Activated naive CD4-positive, alpha-beta T cell treated with anti-CD3 and anti-CD28 coated beads for 36 hours (primary cell): ENCODE data around the gene CDC14A. TPM values are rescaled to one million over a fixed set of nuclear protein-coding genes. Genes with fewer than 3 reads are reported as not detected.

Experiments
- CTCF ChIA-PET: fragments of 350-600 bp; sonication (Branson Sonifier 250); formaldehyde crosslinking; loops from one replicate; lab custom pipeline; 2021; ENCODE audit warnings: antibody characterized with exemption; lab: Charles Lee
- DNase-seq: peaks from one replicate; pipeline ENCODE4 v3.0.0-alpha.2; 2020
- H3K27ac Mint-ChIP-seq: one replicate; pipeline ENCODE4 v1.8.0; 2021; ENCODE audit warnings: mild to moderate bottlenecking, mixed read lengths
- H3K27me3 Mint-ChIP-seq: one replicate; pipeline ENCODE4 v1.8.0; 2021; ENCODE audit warnings: low read depth, mixed read lengths
- H3K36me3 Mint-ChIP-seq: one replicate; pipeline ENCODE4 v1.8.0; 2021; ENCODE audit warnings: low read depth, mixed read lengths
- H3K4me1 Mint-ChIP-seq: one replicate; pipeline ENCODE4 v1.8.0; 2021; ENCODE audit warnings: low read depth, mixed read lengths
- H3K4me3 Mint-ChIP-seq: one replicate; pipeline ENCODE4 v1.8.0; 2021; ENCODE audit warnings: mild to moderate bottlenecking, moderate library complexity, mixed read lengths
- H3K9me3 Mint-ChIP-seq: one replicate; pipeline ENCODE4 v1.8.0; 2021; ENCODE audit warnings: mixed read lengths
- intact Hi-C: fragments of 100-400 bp; cut with micrococcal nuclease; formaldehyde crosslinking; loops from one replicate; pipeline ENCODE4 v1.15.1; 2023
- total RNA-seq, 2 experiments: library from RNA; stranded (reverse); gene quantifications; one replicate each; pipeline ENCODE4 v1.2.3, GENCODE V29; 2021

CDC14A gene
- total RNA-seq, 2 experiments from 2014 or later: 10.1 to 13.1 TPM

DNA sequence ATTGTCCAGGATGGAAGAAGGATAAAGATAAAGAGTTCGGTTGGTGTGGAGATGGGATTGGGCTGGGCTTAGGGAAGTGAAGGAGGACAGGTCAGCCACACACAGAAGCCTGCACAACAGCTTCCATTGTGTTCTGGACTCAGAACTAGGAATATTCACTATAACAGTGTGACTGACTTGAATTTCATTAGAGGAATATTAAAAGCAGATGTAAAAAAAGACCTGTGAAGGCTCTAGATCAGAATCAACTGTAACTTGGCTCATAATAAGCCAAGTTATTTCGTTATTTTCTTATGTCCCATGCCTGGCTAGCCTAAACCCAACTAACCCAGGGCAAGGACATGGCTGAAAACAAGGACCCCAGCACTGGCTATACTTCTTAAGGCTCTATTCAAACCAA is 129.0 kb downstream of the CDC14A start:
- Mint-ChIP-seq H3K27me3 (no peaks in the 10 kb centered on the region), H3K4me3 (no peak overlapping the region), H3K9me3 (no peaks in the 10 kb centered on the region), H3K4me1 (peaks cover 3% of the 10 kb centered on the region), H3K27ac (no peak overlapping the region), H3K36me3 (peaks cover 15% of the 10 kb centered on the region)
- intact Hi-C loops: no loop called here
- CTCF ChIA-PET: interaction anchor here (0.6 to 1.5 kb wide), 3 partner anchors 25 to 61 kb away, joined by 3 to 5 read pairs (median 4); no protein-coding TSS in a partner anchor
- no peak for DNase-seq

DNA sequence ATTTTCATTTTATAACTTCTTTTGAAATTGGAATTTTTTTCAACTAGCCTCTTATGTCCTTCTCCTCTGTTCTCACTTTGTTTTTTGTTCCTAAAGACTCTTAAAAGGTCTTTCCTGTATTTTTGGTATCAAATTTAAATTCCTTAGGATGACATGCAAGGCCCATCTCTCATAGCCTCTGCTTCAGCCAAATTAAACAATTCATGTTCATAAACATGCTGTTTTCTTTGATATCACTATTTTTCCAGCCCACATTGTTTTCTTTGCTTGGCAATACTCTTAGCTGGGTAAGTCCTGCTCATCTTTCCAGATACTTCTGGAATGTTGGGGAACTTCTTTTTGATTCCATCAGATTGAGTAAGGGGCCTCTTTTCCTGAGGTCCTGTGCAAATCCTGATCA is 129.9 kb downstream of the CDC14A start:
- H3K4me3 Mint-ChIP-seq: no peak overlapping the region
- H3K27ac Mint-ChIP-seq: no peak overlapping the region
- H3K27me3 Mint-ChIP-seq: no peaks in the 10 kb centered on the region
- H3K9me3 Mint-ChIP-seq: no peaks in the 10 kb centered on the region
- intact Hi-C loops: no loop called here
- no peak for DNase-seq
- CTCF ChIA-PET: interaction anchor here (1.5 kb wide), 1 partner anchor 27 kb away, joined by 4 read pairs; no protein-coding TSS in a partner anchor
- H3K4me1 Mint-ChIP-seq: peaks cover 3% of the 10 kb centered on the region
- H3K36me3 Mint-ChIP-seq: peaks cover 15% of the 10 kb centered on the region

DNA sequence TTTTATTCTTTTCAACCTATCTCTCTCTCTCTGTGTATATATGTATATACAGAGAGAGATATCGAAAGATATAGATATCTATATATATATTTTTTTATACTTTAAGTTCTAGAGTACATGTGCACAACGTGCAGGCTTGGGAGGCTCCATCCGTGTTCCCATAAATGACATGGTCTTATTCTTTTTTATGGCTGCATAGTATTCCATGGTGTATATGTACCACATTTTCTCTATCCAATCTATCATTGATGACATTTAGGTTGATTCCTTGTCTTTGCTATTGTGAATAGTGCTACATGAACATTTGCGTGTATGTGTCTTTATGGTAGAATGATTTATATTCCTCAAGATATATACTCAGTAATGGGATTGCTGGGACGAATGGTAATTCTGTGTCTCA is 130.4 kb downstream of the CDC14A start:
- CTCF ChIA-PET: interaction anchor here (1.5 kb wide), 1 partner anchor 27 kb away, joined by 4 read pairs; no protein-coding TSS in a partner anchor
- no peak for DNase-seq
- peaks cover 13% of the 10 kb centered on the region for H3K36me3 Mint-ChIP-seq
- H3K27me3 Mint-ChIP-seq: no peaks in the 10 kb centered on the region
- no peaks in the 10 kb centered on the region for H3K4me1 Mint-ChIP-seq
- intact Hi-C loops: no loop called here
- no peaks in the 10 kb centered on the region for H3K9me3 Mint-ChIP-seq
- H3K27ac Mint-ChIP-seq: no peak overlapping the region
- no peak overlapping the region for H3K4me3 Mint-ChIP-seq

DNA sequence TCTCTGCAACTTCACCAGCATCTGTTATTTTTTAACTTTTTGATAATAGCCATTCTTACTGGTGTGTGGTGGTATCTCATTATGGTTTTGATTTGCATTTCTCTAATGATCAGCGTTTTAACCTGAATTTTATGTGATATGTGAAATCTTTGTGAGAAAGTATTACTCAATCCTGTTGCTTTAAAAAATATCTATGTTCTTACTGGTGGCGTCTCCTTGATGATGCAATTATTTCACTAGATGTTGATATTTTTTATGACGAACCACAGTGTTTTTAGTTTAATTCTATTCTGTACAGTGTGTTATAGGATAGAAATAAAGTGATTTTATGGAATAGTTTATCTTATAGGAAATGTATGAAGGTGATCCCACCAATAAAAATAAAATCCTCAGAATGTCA is 130.9 kb downstream of the CDC14A start:
- no peak overlapping the region for H3K4me3 Mint-ChIP-seq
- CTCF ChIA-PET: no interaction called here
- H3K36me3 Mint-ChIP-seq: peaks cover 13% of the 10 kb centered on the region
- no peaks in the 10 kb centered on the region for H3K27me3 Mint-ChIP-seq
- DNase-seq: no peak
- H3K4me1 Mint-ChIP-seq: no peaks in the 10 kb centered on the region
- H3K9me3 Mint-ChIP-seq: no peaks in the 10 kb centered on the region
- intact Hi-C loops: no loop called here
- H3K27ac Mint-ChIP-seq: no peak overlapping the region

DNA sequence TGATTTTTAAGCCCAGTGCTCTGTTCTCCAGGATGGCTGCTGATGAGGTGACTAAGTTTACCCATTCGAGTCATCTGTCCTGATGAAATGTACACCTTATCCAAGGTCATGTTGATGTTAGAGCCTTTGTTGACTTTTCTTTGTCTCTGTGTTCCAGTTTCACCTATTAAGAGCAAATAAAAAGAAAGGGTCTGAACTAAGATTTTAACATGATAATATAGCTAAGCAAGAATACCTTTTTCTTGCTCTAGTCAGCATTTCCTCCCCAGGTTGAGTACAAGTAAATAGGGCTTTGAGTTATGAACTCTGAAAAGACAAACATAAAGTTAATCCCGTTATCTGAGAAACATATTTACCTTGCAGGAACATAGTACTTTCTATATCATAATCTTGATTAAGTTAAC is 133.6 kb downstream of the CDC14A start:
- CTCF ChIA-PET: no interaction called here
- intact Hi-C loops: no loop called here
- Mint-ChIP-seq H3K4me1 (no peaks in the 10 kb centered on the region), H3K27ac (no peak overlapping the region), H3K36me3 (peaks cover 11% of the 10 kb centered on the region), H3K4me3 (no peak overlapping the region), H3K27me3 (no peaks in the 10 kb centered on the region), H3K9me3 (no peaks in the 10 kb centered on the region)
- no peak for DNase-seq

DNA sequence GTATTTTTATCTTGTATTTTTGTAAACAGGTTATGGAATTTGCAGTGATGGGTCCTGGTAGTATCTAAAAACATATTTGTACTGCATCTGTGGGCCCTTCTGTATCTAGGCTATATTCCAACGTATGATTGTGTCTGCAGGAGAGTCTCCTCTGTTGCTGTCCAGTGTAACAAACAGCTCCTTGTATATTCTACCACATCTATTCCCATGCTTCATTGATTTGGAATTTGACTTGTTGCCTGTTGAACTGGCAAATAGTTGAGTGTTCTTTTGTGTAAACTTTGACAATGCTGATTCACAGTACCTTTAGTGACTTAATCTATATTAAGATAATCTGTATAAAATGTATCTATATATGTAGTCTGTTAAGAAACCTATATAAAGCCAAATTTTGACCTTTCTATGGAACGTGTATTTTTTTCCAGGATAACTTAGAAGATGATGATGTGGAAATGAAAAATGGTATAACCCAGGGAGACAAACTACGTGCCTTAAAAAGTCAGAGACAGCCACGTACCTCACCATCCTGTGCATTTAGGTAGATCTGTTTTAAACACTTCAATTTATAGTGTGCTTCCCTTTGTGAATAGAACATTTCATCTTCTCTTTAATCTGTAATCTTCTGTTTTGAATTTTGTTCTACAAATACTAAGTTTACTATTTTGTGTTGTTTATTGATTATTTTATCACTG is 142.2 kb downstream of the CDC14A start:
- Mint-ChIP-seq H3K4me1 (no peaks in the 10 kb centered on the region), H3K27ac (no peak overlapping the region), H3K4me3 (no peak overlapping the region), H3K9me3 (no peaks in the 10 kb centered on the region), H3K36me3 (peaks cover 16% of the 10 kb centered on the region), H3K27me3 (no peaks in the 10 kb centered on the region)
- no peak for DNase-seq
- intact Hi-C loops: no loop called here
- CTCF ChIA-PET: interaction anchor here (1.0 kb wide), 1 partner anchor 23 kb away, joined by 3 read pairs; no protein-coding TSS in a partner anchor

DNA sequence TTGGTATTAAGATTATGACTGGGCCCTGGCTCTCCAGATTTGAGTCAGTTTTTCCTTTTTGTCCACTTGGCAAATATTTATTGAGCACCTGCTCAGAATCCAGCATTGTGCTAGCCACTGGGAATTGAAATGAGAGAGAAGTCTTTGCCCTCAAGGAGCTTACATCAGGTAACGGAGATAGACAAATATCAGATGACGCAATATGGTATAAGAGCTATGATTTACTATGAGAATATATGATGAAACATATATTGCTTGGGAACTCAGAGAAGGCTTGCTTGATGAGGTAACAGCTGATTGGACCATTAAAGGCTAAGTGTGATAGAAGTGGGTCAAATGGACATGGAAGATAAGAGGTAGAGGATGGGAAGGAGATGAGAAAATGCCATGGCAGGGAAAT is 144.6 kb downstream of the CDC14A start:
- no peak for DNase-seq
- Mint-ChIP-seq H3K9me3 (no peaks in the 10 kb centered on the region), H3K4me1 (no peaks in the 10 kb centered on the region), H3K36me3 (peaks cover 18% of the 10 kb centered on the region), H3K4me3 (no peak overlapping the region), H3K27ac (no peak overlapping the region), H3K27me3 (no peaks in the 10 kb centered on the region)
- intact Hi-C loops: no loop called here
- CTCF ChIA-PET: interaction anchor here (1.1 to 1.9 kb wide), 2 partner anchors 33 to 372 kb away, joined by 4 to 6 read pairs; no protein-coding TSS in a partner anchor

DNA sequence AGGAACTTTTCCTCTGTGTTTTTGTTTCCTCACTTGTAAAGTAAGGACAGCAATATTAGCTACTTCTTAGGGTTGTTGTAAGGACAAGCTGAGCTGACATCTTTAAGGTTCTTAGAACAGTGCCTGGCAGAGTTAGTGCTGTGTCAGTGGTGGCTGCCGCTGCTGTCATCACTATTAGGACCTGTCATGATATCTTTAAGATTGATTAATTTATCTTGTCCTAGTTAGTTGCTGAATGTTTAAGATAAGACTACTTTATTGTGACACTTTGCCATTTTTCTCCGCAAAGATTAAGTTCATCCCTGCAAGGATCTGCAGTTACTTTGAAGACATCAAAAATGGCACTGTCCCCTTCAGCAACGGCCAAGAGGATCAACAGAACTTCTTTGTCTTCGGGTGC is 145.5 kb downstream of the CDC14A start:
- H3K36me3 Mint-ChIP-seq: peaks cover 18% of the 10 kb centered on the region
- H3K27ac Mint-ChIP-seq: no peak overlapping the region
- no peak for DNase-seq
- no peaks in the 10 kb centered on the region for H3K27me3 Mint-ChIP-seq
- H3K4me3 Mint-ChIP-seq: no peak overlapping the region
- no peaks in the 10 kb centered on the region for H3K4me1 Mint-ChIP-seq
- intact Hi-C loops: no loop called here
- H3K9me3 Mint-ChIP-seq: no peaks in the 10 kb centered on the region
- CTCF ChIA-PET: no interaction called here

DNA sequence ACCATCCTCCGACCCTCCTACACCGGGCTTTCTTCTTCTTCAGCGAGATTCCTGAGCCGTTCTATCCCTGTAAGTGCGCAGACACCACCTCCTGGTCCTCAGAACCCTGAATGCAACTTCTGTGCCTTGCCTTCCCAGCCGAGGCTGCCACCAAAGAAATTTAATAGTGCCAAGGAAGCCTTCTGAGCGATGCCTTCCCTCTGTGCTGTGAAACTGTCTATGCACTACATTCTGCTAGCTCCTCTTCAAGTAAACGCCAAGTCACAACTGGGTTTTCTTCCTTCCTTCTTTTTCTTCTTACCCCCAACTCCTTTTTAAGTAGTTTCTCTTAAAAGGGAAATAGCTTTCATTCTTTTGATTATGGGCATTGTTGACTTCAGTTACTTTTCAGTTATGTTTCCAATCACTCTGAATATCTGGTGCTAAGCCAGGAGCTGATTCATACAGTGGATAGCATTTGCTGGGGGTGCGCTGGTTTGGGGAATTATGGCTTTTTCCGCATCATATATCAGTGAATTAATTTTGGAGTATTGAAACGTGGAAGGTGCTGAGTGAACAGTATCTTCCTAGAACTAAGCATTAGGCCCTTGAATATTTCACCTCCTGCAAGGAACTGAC is 147.0 kb downstream of the CDC14A start:
- Mint-ChIP-seq H3K27ac (no peak overlapping the region), H3K4me3 (no peak overlapping the region), H3K36me3 (peaks cover 25% of the 10 kb centered on the region), H3K27me3 (no peaks in the 10 kb centered on the region), H3K4me1 (no peaks in the 10 kb centered on the region), H3K9me3 (no peaks in the 10 kb centered on the region)
- CTCF ChIA-PET: interaction anchor here (0.8 kb wide), 1 partner anchor 36 kb away, joined by 3 read pairs; no protein-coding TSS in a partner anchor
- intact Hi-C loops: no loop called here
- no peak for DNase-seq

DNA sequence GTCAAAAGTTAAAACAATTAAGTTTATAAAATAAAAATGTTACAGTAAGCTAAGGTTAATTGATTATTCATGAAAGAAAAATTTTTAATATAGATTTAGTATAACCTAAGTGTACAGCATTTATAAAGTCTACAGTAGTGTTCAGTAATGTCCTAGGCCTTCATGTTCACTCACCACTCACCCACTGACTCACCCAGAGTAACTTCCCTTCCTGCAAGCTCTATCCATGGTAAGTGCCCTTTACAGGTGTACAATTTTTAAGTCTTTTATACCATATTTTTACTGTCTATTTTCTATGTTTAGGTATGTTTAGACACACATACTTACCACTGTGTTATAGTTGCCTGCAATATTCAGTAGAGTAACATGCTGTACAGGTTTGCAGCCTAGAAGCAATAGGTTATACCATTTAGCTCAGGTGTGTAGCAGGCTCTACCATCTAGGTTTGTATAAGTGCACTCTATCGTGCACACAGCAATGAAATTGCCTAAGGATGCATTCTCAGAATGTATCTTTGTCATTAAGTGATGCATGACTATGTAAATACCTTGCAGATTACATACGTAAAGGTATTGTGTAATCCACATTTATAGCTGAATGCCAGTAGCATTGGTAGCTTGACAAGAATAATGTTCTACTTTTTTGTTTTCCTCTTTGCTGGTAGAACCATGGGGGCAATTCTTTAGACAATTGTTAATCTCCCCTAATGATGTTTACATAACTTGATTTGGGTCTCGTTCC is 149.9 kb downstream of the CDC14A start:
- intact Hi-C loops: no loop called here
- H3K4me3 Mint-ChIP-seq: no peak overlapping the region
- H3K4me1 Mint-ChIP-seq: no peaks in the 10 kb centered on the region
- H3K9me3 Mint-ChIP-seq: no peaks in the 10 kb centered on the region
- no peak overlapping the region for H3K27ac Mint-ChIP-seq
- H3K27me3 Mint-ChIP-seq: no peaks in the 10 kb centered on the region
- no peak for DNase-seq
- CTCF ChIA-PET: interaction anchor here (1.0 kb wide), 1 partner anchor 43 kb away, joined by 3 read pairs; no protein-coding TSS in a partner anchor
- peaks cover 32% of the 10 kb centered on the region for H3K36me3 Mint-ChIP-seq

DNA sequence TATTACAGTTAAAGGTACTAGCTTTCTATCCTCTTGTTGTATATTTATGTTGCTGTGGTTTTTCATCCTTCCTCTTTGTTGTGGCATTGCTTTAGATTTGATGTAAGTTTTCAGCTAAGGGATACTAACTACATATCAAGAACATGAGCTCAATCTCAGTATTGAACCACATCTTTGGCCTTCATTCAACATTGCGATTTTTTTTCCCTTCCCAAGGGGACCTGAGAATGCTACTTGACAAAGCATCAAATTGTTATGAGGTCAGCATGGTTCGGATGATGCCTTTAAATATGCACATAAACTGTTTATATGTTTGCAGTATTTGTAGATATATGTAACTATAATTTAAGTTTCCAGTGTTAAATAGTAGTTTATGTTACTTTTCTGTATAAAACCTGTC is 153.9 kb downstream of the CDC14A start:
- Mint-ChIP-seq H3K36me3 (peaks cover 21% of the 10 kb centered on the region), H3K27me3 (no peaks in the 10 kb centered on the region), H3K4me1 (no peaks in the 10 kb centered on the region), H3K27ac (no peak overlapping the region), H3K9me3 (no peaks in the 10 kb centered on the region), H3K4me3 (no peak overlapping the region)
- CTCF ChIA-PET: interaction anchor here (0.6 kb wide), 2 partner anchors 50 to 217 kb away, joined by 3 to 4 read pairs; no protein-coding TSS in a partner anchor
- intact Hi-C loops: no loop called here
- DNase-seq: no peak

DNA sequence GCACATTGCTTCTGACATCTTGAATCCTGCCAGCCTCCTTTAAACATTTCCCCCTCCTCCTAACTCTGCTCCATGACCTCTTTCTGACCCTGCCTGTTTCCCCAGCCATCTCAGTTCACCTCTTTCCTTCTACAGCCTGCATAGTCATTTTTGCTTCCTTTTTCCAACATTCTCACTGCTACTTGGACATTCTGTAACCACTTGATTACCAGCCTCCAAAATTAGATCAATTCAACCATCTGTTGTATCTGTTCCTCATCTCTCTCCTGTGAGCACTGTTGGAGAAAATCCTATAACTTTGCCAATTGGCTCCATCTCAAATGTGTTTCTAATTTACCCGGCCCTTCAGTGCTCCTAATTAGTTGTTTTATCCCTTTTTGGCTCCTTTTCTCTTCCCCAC is 158.1 kb downstream of the CDC14A start:
- Mint-ChIP-seq H3K27ac (no peak overlapping the region), H3K4me3 (no peak overlapping the region), H3K9me3 (no peaks in the 10 kb centered on the region), H3K4me1 (no peaks in the 10 kb centered on the region), H3K27me3 (no peaks in the 10 kb centered on the region), H3K36me3 (peaks cover 10% of the 10 kb centered on the region)
- intact Hi-C loops: no loop called here
- CTCF ChIA-PET: interaction anchor here (1.1 kb wide), 1 partner anchor 11 kb away, joined by 4 read pairs; no protein-coding TSS in a partner anchor
- no peak for DNase-seq
